Measurements from ENCODE around the gene WASL. TPM values are rescaled to one million over a fixed set of nuclear protein-coding genes. Genes with fewer than 3 reads are reported as not detected.

WASL gene
- total RNA-seq, 1 experiment from 2014 or later: 39.3 TPM

- H3K56ac ChIP-seq (ENCODE audit: insufficient read length, low read depth, low read length): no peak overlapping the region
- no peak overlapping the region for H2BK5ac ChIP-seq (ENCODE audit: insufficient read length, low read length)
- Mint-ChIP-seq H3K27ac (no peak overlapping the region; a peak in 1 of 7 replicates), H3K4me1 (peaks cover 11 to 48% of the 10 kb centered on the region in 2 experiments), H3K27me3 (ENCODE audit: low read depth) (no peaks in the 10 kb centered on the region), H3K9me3 (no peaks in the 10 kb centered on the region), H3K36me3 (ENCODE audit: insufficient read depth in 1 of 3, low read depth in 3 of 3) (no peaks in the 10 kb centered on the region), H3K4me3 (no peak overlapping the region)
- TF ChIP-seq CTCF (conservative IDR thresholded peaks at IDR 0.05): no peak
- no peak overlapping the region for H3K27ac ChIP-seq (ENCODE audit: insufficient read length, low read depth, low read length)
- H2AK5ac ChIP-seq (ENCODE audit: insufficient read length, low read length): no peak overlapping the region
- no peaks in the 10 kb centered on the region for H3K9me3 ChIP-seq (ENCODE audit: control insufficient read depth, low read depth, low read length)
- H3K79me1 ChIP-seq (ENCODE audit: insufficient read depth, low read depth, low read length, poor library complexity, severe bottlenecking): no peaks in the 10 kb centered on the region
- H3K14ac ChIP-seq (ENCODE audit: insufficient read depth, low read length): no peak overlapping the region
- H2AFZ ChIP-seq (ENCODE audit: low read length): no peak overlapping the region
- H3K4me2 ChIP-seq (ENCODE audit: insufficient read depth, insufficient read length, low read length): no peak overlapping the region
- H4K91ac ChIP-seq (ENCODE audit: insufficient read length, low read depth, low read length): no peak overlapping the region
- H2BK12ac ChIP-seq (ENCODE audit: insufficient read length, low read depth, low read length): no peak overlapping the region
- H2BK15ac ChIP-seq (ENCODE audit: low read depth, low read length): no peak overlapping the region
- H3K4me1 ChIP-seq (ENCODE audit: insufficient read depth, low read length): no peaks in the 10 kb centered on the region; the same call in 1 of the 2 replicates
- no peak overlapping the region for H4K8ac ChIP-seq (replicated peaks; ENCODE audit: insufficient read length, low read depth, low read length)
- H3K23ac ChIP-seq (ENCODE audit: insufficient read length, low read depth, low read length): no peak overlapping the region
- no peaks in the 10 kb centered on the region for H4K20me1 ChIP-seq (ENCODE audit: control insufficient read depth, insufficient read depth, insufficient read length)
- no peaks in the 10 kb centered on the region for H3K27me3 ChIP-seq (ENCODE audit: insufficient read depth, low read length)
- no peak overlapping the region for H3K18ac ChIP-seq (ENCODE audit: insufficient read length, low read depth, low read length)
- no peak overlapping the region for H3K9ac ChIP-seq (ENCODE audit: extremely low read depth, insufficient read length, low read length)
- H3K79me2 ChIP-seq (ENCODE audit: insufficient read depth, low read length): no peaks in the 10 kb centered on the region
- H3T11ph ChIP-seq (ENCODE audit: low read length): no peak overlapping the region
- no peak overlapping the region for H4K5ac ChIP-seq (ENCODE audit: insufficient read length, low read depth, low read length)
- H3K23me2 ChIP-seq (ENCODE audit: insufficient read length, low read depth, low read length, poor library complexity, severe bottlenecking): no peaks in the 10 kb centered on the region
- no peak overlapping the region for H2BK120ac ChIP-seq (ENCODE audit: low read depth, low read length, poor library complexity, severe bottlenecking)
- no peak overlapping the region for H2BK20ac ChIP-seq (ENCODE audit: low read depth, low read length, poor library complexity, severe bottlenecking)
- DNase-seq: no peak
- no peak overlapping the region for H3K4ac ChIP-seq (ENCODE audit: low read depth, low read length)
Measured at GRCh38 chr7:123784263-123784662, 35.5 kb upstream of the WASL start.
